PC-9 (cell line): ENCODE measurements around the gene RAB3IL1.

Experiments
- CTCF ChIP-seq: fragments of 200-600 bp; sonication (generic); conservative IDR thresholded peaks from 2 replicates; pipeline ENCODE4 v1.6.1; 2017; ENCODE audit warnings: mixed run types, antibody characterized with exemption, mild to moderate bottlenecking, moderate library complexity
- EZH2 ChIP-seq: fragments of 200-600 bp; sonication (generic); IDR thresholded peaks from 2 replicates; pipeline ENCODE4 v1.8.0; 2017; ENCODE audit warnings: antibody characterized with exemption, low read depth

GRCh38 chr11:61905801-61906521 is 11.4 kb downstream of the RAB3IL1 start:
- no peak for TF ChIP-seq CTCF
- no peak for TF ChIP-seq EZH2
